ENCODE results near the gene OGFOD3. TPM values are rescaled to one million over a fixed set of nuclear protein-coding genes. Genes with fewer than 3 reads are reported as not detected.

The OGFOD3 gene
- total and polyA plus RNA-seq, 9 of the 15 experiments (the other 6 are each of a cell fraction or from before 2014, with no cell fraction given) = 0.69 to 44.7 (median 18.9) TPM

DNA sequence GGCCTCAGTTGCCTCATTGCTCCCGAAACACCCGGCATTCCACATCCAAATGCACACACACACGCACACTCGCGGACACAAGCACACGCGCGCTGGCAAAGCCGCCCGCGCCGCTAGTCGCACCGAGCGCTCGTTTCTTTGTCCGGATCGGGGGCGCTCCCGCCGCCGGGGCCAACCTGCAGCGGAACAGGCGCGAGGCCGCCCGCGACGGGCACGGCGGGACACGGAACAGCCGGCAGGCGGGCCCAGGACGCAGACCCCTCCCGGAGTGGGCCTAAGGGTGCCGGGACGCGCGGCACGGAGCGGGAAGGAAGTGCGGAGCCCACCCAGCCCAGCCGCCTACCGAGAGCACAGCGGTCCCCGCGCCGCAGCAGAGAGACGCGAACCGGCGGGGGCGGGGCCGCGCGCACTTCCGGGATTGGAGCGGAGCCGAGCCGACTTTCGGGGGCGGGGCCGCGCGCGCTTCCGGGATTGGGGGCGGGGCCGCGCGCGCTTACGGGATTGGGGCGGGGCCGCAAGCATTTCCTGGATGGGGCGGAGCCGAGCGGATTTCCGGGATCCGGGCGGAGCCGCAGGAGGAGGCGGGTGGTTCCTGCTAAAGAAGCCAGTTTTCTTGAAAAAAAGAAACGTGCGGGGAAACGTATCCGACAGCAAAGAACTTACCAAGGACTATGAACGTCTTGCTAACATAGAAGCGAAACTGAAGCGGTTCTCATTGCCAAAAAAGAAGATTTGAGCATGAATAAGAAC lies 32.1 kb upstream of the OGFOD3 start, which contains the start of gene CYBC1 (continued):
- TF ChIP-seq, protein P1, sequence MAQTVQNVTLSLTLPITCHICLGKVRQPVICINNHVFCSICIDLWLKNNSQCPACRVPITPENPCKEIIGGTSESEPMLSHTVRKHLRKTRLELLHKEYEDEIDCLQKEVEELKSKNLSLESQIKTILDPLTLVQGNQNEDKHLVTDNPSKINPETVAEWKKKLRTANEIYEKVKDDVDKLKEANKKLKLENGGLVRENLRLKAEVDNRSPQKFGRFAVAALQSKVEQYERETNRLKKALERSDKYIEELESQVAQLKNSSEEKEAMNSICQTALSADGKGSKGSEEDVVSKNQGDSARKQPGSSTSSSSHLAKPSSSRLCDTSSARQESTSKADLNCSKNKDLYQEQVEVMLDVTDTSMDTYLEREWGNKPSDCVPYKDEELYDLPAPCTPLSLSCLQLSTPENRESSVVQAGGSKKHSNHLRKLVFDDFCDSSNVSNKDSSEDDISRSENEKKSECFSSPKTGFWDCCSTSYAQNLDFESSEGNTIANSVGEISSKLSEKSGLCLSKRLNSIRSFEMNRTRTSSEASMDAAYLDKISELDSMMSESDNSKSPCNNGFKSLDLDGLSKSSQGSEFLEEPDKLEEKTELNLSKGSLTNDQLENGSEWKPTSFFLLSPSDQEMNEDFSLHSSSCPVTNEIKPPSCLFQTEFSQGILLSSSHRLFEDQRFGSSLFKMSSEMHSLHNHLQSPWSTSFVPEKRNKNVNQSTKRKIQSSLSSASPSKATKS (CRISPR knock-in tag; IDR thresholded peaks at IDR 0.05) = no peak
- TF ChIP-seq ZNF24 (IDR thresholded peaks at IDR 0.05) (no peak), ZNF280A (IDR thresholded peaks at IDR 0.05; ENCODE audit: low read depth, partially characterized antibody) (no peak), POLR2AphosphoS2 (IDR thresholded peaks at IDR 0.05; ENCODE audit: low read length) (no peak; the same call in 1 of the 2 replicates), ZNF224 (CRISPR knock-in tag; IDR thresholded peaks at IDR 0.05) (no peak), ZSCAN32 (CRISPR knock-in tag; IDR thresholded peaks at IDR 0.05) (no peak), RCOR1 (IDR thresholded peaks at IDR 0.05; ENCODE audit: borderline replicate concordance in 1 of 2, low read depth in 2 of 2, low read length in 2 of 2) (no peak), SRSF9 (IDR thresholded peaks at IDR 0.05; ENCODE audit: borderline replicate concordance, low read depth, low read length) (no peak), HNRNPLL (IDR thresholded peaks at IDR 0.05; ENCODE audit: low read depth, low read length, poor library complexity, severe bottlenecking) (no peak), ZNF766 (CRISPR knock-in tag; conservative IDR thresholded peaks at IDR 0.05) (0 out of 2 replicates have a peak, but pooled peaks have one; percentile 57), MCM7 (IDR thresholded peaks at IDR 0.05) (no peak), ZNF354B (CRISPR knock-in tag; IDR thresholded peaks at IDR 0.05) (no peak), CEBPB (tag; IDR thresholded peaks at IDR 0.05) (no peak), ZNF175 (CRISPR knock-in tag; IDR thresholded peaks at IDR 0.05; ENCODE audit: low read depth) (no peak), GATAD2A (IDR thresholded peaks at IDR 0.05) (0 out of 2 replicates have a peak, but pooled peaks have one; percentile 75)
- TF ChIP-seq, protein P2, sequence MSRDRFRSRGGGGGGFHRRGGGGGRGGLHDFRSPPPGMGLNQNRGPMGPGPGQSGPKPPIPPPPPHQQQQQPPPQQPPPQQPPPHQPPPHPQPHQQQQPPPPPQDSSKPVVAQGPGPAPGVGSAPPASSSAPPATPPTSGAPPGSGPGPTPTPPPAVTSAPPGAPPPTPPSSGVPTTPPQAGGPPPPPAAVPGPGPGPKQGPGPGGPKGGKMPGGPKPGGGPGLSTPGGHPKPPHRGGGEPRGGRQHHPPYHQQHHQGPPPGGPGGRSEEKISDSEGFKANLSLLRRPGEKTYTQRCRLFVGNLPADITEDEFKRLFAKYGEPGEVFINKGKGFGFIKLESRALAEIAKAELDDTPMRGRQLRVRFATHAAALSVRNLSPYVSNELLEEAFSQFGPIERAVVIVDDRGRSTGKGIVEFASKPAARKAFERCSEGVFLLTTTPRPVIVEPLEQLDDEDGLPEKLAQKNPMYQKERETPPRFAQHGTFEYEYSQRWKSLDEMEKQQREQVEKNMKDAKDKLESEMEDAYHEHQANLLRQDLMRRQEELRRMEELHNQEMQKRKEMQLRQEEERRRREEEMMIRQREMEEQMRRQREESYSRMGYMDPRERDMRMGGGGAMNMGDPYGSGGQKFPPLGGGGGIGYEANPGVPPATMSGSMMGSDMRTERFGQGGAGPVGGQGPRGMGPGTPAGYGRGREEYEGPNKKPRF (IDR thresholded peaks at IDR 0.05; ENCODE audit: low read depth, low read length) = no peak
- TF ChIP-seq, protein P3, sequence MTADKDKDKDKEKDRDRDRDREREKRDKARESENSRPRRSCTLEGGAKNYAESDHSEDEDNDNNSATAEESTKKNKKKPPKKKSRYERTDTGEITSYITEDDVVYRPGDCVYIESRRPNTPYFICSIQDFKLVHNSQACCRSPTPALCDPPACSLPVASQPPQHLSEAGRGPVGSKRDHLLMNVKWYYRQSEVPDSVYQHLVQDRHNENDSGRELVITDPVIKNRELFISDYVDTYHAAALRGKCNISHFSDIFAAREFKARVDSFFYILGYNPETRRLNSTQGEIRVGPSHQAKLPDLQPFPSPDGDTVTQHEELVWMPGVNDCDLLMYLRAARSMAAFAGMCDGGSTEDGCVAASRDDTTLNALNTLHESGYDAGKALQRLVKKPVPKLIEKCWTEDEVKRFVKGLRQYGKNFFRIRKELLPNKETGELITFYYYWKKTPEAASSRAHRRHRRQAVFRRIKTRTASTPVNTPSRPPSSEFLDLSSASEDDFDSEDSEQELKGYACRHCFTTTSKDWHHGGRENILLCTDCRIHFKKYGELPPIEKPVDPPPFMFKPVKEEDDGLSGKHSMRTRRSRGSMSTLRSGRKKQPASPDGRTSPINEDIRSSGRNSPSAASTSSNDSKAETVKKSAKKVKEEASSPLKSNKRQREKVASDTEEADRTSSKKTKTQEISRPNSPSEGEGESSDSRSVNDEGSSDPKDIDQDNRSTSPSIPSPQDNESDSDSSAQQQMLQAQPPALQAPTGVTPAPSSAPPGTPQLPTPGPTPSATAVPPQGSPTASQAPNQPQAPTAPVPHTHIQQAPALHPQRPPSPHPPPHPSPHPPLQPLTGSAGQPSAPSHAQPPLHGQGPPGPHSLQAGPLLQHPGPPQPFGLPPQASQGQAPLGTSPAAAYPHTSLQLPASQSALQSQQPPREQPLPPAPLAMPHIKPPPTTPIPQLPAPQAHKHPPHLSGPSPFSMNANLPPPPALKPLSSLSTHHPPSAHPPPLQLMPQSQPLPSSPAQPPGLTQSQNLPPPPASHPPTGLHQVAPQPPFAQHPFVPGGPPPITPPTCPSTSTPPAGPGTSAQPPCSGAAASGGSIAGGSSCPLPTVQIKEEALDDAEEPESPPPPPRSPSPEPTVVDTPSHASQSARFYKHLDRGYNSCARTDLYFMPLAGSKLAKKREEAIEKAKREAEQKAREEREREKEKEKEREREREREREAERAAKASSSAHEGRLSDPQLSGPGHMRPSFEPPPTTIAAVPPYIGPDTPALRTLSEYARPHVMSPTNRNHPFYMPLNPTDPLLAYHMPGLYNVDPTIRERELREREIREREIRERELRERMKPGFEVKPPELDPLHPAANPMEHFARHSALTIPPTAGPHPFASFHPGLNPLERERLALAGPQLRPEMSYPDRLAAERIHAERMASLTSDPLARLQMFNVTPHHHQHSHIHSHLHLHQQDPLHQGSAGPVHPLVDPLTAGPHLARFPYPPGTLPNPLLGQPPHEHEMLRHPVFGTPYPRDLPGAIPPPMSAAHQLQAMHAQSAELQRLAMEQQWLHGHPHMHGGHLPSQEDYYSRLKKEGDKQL (CRISPR knock-in tag; IDR thresholded peaks at IDR 0.05; ENCODE audit: borderline replicate concordance) = no peak
